ENCODE data around the gene PCSK5.

- TF ChIP-seq ZNF274 (IDR thresholded peaks at IDR 0.05; ENCODE audit: low read depth, low read length) (no peak), YY1 (IDR thresholded peaks at IDR 0.05; ENCODE audit: insufficient read depth, insufficient read length) (no peak), SUZ12 (IDR thresholded peaks at IDR 0.05; ENCODE audit: extremely low read depth, insufficient read depth, insufficient read length) (no peak)
Observed at GRCh38 chr9:76232861-76233489, 342.5 kb downstream of the PCSK5 start.
